Lower leg skin (tissue), 4 donors: ENCODE measurements around the gene SPIRE2. TPM values are rescaled to one million over a fixed set of nuclear protein-coding genes. Genes with fewer than 3 reads are reported as not detected.

Source experiments
- DNase-seq, 2 donors: peaks; one replicate each; pipeline ENCODE4 v3.0.0-alpha.2; 2019; ENCODE audit warnings: low spot score in 2 of 2
- H3K4me3 ChIP-seq: fragments of 200-600 bp; sonication (generic); 2 replicates; pipeline ENCODE4 v1.5.1; 2017; ENCODE audit warnings: mild to moderate bottlenecking, low read depth; ENCODE audit not compliant: poor library complexity, severe bottlenecking
- CTCF ChIP-seq, 3 donors: fragments of 450-650 bp; IDR thresholded peaks; one replicate each; pipeline ENCODE4 v1.5.1; 2016; ENCODE audit warnings: antibody characterized with exemption in 3 of 3, mild to moderate bottlenecking in 3 of 3, moderate library complexity in 2 of 3
- POLR2A ChIP-seq, 2 donors: fragments of 450-650 bp; IDR thresholded peaks; one replicate each; pipeline ENCODE4 v1.6.1; 2016 to 2017; ENCODE audit warnings: antibody characterized with exemption in 2 of 2, mild to moderate bottlenecking in 1 of 2, moderate library complexity in 1 of 2
- whole genome bisulfite sequencing, 2 donors: methylation state at CpG; one replicate each; pipeline ENCODE4 v1.1.5; 2018; 5-methylcytosine and 5-hydroxymethylcytosine counted together
- intact Hi-C: fragments of 100-400 bp; cut with DNase I; formaldehyde crosslinking; loops from one replicate; pipeline ENCODE4 v1.15.0; 2023; ENCODE audit warnings: low total_unique reads
- total RNA-seq, 4 donors: library from RNA; depleted of rRNA; stranded (reverse); fragments of >200 nt; gene quantifications; one replicate each; pipeline ENCODE4 v1.1.0, GENCODE V29; 2016

SPIRE2 gene
- total RNA-seq, 4 donors from 2014 or later, result 2.0 to 5.9 (median 3.9) TPM

- WGBS, 2 donors, result 6 to 15% methylated on average over 14 of the region's 23 CpGs
- no peak for TF ChIP-seq CTCF (IDR thresholded peaks at IDR 0.05)
- no peak for TF ChIP-seq POLR2A (IDR thresholded peaks at IDR 0.05)
- intact Hi-C loops, result no loop called here
- DNase-seq, result no peak
- H3K4me3 ChIP-seq, result no peak within 1 kb of the TSS
Measured at GRCh38 chr16:89918453-89919347, 90.4 kb downstream of the SPIRE2 start, which contains the start of gene MC1R. Gene MC1R, plus strand, starts transcription at chr16:89918862. Its CDS starts 397 bp downstream, at chr16:89919259.

- intact Hi-C loops, result no loop called here
- no peak for DNase-seq
- no peak overlapping the region for H3K4me3 ChIP-seq
- TF ChIP-seq POLR2A (IDR thresholded peaks at IDR 0.05) (no peak), CTCF (IDR thresholded peaks at IDR 0.05) (no peak)
- WGBS, 2 donors, result 84 to 88% methylated on average over 46 to 52 of the region's 52 CpGs
Measured at GRCh38 chr16:89919535-89920406, 91.5 kb downstream of the SPIRE2 start.

GRCh38 chr16:89920723-89921122 lies 92.4 kb downstream of the SPIRE2 start:
- intact Hi-C loops, result no loop called here
- TF ChIP-seq CTCF (IDR thresholded peaks at IDR 0.05) (no peak), POLR2A (IDR thresholded peaks at IDR 0.05) (no peak)
- no peak overlapping the region for H3K4me3 ChIP-seq
- 34 to 49% methylated on average over 5 to 6 of the region's 6 CpGs for WGBS, 2 donors
- DNase-seq, result no peak

Other genes starting within 250 kb of the SPIRE2 start
- 1 to 10 TPM in 2 of 4 donors, not detected in 2; 1.7 to 3.7 TPM for gene DPEP1, start 214.8 kb upstream of the SPIRE2 start, total RNA-seq
- 100 to 1,000 TPM in 1 of 4 donors, 10 to 100 TPM in 3; 78.3 to 141 (median 91.1) TPM for gene CHMP1A, start 170.8 kb upstream of the SPIRE2 start, total RNA-seq
- gene SPATA33, start 170.6 kb upstream of the SPIRE2 start, total RNA-seq, result 1 to 10 TPM; 1.1 to 4.1 (median 2.5) TPM
- gene CDK10, start 141.8 kb upstream of the SPIRE2 start, total RNA-seq, result 10 to 100 TPM; 34.6 to 69.1 (median 40.9) TPM
- gene SPATA2L, start 126.8 kb upstream of the SPIRE2 start, total RNA-seq, result 10 to 100 TPM; 18.3 to 34.6 (median 28.4) TPM
- 1 to 10 TPM; 5.8 to 9.8 (median 7.0) TPM for gene VPS9D1, start 107.6 kb upstream of the SPIRE2 start, total RNA-seq
- 10 to 100 TPM; 44.7 to 62.0 (median 52.8) TPM for gene ZNF276, start 106.9 kb upstream of the SPIRE2 start, total RNA-seq
- gene FANCA, start 11.8 kb upstream of the SPIRE2 start, total RNA-seq, result 1 to 10 TPM; 2.0 to 5.6 (median 3.8) TPM
- gene TCF25, start 45.1 kb downstream of the SPIRE2 start, total RNA-seq, result 100 to 1,000 TPM; 132 to 197 (median 147) TPM
- 1 to 10 TPM; 3.4 to 6.5 (median 4.5) TPM for gene MC1R, start 90.4 kb downstream of the SPIRE2 start, total RNA-seq
- 1 to 10 TPM; 1.9 to 7.4 (median 3.9) TPM for gene TUBB3, start 94.9 kb downstream of the SPIRE2 start, total RNA-seq
- gene DEF8, start 120.3 kb downstream of the SPIRE2 start, total RNA-seq, result 10 to 100 TPM; 73.6 to 86.0 (median 83.7) TPM
- gene DBNDD1, start 191.0 kb downstream of the SPIRE2 start, total RNA-seq, result 1 to 10 TPM; 2.3 to 8.8 (median 7.3) TPM
- gene PRDM7, start 248.9 kb downstream of the SPIRE2 start, total RNA-seq, result not detected